SK-N-DZ (cell line): Measurements from ENCODE around the gene ZNRF3.

Experiments used
- DNase-seq: peaks from one replicate; pipeline ENCODE4 v3.0.0-alpha.2; 2015; ENCODE audit warnings: low spot score

ZNRF3 gene

DNA sequence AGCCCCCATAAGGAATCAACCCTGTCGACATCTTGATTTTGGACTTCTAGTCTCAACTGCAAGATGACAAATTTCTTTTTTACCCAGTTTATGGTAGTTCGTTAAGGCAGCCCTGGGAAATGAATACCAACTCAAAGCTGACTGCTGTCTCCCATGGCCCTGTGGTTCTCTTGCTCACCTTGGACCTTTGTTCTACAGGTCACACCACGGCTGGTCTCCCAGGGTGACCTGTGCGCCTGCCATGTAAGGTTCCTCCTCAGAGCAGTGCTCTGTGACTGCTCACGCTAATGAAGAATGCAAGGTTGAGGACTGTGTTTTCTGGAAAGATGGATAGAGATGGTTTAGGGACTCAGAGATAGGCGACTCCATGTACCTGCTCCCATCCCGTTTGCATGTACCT is 68.2 kb downstream of the ZNRF3 start:
- no peak for DNase-seq

DNA sequence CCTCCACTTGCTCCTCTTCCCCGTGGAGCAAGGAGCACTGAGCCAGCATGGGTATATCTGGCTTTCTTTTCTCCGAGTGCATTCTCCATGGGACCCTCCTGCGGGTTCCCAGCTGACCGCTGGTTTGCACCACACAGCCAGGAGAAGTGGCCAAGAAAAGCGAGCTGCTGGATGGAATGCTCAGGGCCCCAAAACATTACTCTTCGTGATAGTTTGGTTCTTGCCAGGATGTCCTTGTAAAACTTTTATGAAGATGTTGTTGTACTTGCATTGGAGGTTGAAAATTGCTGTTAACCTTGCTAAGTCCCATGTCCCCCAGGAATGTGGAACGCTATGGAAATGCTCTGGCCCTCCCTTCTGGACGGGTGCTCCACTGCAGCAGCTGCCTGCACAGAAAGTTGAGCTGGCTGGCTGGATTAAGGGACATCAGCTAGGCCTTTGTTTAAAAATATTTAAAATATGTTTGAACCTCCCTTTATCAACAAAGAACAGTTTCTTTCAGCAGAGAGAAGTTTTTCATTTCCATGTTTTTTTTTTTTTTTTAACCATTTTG is 68.7 kb downstream of the ZNRF3 start:
- DNase-seq, result no peak

DNA sequence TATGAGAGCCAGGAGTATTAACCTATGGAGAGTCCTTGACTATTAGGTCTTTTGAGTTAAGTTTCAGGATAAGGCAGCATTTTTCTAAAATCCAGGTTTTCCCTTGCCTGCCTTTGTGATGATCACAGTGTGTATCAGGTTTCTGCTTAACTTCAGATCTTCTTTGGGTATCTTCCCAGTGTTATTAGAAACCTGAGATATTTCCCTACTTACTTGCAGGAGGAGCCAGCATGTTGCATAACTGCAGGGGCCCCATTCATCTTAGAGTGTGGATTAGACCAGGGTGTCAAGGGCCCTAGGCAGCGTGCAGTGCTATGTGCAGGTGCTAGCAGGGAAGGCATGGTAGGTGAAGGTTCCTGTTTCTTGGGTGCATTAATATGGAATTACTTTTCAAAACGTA is 69.5 kb downstream of the ZNRF3 start:
- DNase-seq, result no peak

DNA sequence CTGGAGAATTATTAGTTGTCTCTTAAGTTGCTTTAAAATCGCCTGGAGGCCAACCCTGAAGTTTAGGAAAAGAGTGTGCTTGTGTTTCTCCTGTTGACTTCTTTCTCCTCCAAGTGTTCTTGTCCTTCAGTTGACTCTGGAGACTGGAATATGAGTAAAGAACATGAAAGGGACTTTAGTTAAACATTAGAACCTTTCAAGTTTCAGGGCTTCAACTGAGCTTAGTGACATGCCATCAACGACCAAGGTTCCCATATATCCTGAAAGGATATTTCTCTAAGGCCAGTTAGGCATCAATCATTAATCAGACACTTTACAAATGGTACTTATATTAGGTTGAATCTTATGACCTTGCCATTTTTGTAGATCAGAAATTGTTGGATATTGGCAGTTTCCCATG is 70.0 kb downstream of the ZNRF3 start:
- no peak for DNase-seq

DNA sequence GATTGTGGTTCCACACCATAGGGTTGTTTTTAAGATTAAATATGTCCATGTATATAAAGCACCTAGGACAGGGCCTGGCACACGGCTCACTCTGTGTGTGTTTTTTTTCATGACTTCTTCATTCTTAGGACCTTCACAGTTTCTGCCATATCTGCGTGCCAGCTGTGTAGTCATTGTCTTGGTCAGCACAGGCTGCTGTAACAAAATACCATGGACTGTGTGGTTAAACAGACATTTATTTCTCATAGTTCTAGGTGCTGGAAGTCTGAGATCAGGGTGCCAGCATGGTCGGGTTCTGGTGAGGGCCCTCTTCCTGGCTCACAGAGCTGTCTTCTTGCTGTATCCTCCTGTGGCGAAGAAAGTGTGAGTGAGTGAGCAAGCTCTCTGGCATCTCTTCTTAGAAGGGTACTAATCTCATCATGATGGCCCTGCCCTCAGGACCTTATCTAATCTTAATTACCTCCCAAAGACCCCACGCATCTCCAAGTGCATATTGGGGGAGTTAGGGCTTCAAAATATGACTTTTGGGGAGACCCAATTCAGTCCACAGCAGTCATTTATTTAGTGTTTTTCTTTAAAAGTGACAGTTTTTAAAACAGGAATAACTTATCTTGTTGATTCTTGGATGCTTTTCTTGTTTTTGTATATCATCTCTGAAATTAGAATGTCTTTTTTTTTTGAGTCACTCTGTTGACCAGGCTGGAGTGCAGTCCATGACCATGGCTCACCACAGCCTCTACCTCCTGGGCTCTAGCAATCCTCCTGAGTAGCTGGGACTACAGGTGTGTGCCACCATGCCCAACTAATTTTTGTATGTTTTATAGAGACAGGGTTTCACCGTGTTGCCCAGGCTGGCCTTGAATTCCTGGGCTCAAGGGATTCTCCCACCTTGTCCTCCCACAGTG is 70.9 kb downstream of the ZNRF3 start:
- DNase-seq, result no peak

DNA sequence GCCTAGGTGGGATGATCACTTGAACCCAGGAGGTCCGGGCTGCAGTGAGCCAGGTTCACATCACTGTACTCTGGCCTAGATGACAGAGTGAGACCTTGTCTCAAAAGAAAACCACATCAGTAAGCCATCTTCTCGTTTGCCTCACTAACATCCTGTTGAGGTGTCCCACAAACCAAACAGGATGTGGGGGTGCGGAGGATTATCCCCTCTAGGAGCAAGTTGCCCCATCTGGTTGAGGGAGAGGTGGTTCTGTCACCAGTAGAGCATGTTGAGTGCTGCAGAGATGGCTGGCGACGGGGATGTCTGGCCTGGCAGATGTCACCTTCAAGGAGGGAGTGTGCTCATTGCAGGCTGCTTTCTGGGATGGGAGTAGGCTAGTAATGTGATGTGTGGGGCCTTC is 72.4 kb downstream of the ZNRF3 start:
- DNase-seq, result no peak

DNA sequence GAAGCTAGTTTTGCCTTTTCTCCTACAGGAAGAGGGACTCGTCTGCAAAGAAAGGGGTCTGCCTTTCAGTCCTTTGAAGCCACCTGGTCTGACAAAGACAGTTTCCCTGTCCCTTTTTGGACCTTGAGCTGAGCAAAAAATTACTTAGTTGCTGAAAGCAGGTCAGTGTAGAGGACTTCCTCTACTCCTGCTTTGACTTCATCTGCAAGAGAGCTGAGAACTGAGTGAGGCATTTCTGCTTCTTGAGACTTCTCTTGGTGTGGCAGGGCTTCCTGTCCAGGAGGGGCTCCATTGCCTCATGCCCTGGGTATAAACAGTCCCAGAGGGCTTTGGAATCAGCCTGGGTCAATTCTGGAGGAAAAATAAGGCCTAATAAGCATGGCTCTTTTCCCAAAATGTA is 73.1 kb downstream of the ZNRF3 start:
- DNase-seq, result no peak

DNA sequence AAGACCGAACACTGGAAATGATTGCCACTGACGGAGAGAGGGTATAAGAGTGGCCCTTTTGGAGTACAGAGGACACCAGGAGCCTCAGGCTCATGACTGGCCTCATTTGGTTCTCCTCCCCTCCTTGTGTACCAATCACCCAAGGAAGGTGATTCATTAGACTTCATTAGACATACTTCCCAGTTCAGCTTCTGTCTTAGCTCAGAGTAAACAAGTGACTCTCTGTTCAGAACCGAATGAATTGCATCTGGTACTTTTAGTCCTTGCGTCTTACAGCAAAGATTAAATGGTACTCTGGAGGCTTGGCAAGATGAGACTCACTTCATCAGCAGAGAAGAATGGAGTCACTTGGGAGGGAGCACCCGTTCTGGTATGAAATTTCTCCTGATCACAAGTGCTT is 75.2 kb downstream of the ZNRF3 start:
- DNase-seq, result no peak

DNA sequence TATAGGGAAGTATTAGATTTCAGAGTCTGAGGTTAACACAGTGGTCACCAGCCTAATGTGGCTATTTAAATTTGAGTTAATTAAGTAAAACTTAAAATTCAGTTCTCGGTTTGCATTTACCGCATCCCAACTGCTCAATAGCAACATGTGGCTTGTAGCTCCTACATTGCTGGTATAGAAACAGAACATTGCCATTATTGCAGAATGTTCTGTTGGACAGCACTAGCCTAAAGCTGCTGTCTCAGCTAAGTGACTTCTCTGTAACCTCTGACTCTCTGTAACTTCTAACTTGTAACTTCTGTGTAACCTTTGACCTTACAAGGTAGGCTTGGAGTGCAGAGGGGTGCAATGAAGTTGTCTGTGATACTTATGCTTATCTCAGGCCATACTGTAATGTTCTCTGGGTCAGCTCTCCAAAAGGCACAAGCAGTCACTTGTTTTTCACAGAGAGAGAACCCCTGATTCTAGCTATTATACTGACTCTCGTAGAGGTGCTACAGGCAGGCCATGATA is 78.7 kb downstream of the ZNRF3 start:
- DNase-seq, result no peak

DNA sequence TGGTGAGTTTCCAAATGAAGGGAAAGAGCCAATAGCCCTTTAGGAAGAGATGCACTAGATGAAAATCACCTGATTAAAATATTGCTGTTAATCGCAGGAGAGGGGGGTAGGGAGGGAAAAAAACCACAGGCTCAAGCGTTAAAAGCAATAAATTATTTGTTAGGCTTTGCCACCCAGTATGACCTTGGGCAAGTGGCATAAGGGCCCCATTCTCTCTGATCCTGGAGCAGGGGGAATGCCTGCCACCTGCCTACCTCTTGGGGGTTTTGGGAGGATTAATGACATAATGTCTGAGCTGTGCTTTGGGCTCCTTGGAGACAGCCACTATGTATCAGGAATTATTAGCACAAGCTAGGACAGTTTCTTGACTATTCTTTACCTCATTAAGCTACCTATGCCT is 80.0 kb downstream of the ZNRF3 start:
- no peak for DNase-seq

DNA sequence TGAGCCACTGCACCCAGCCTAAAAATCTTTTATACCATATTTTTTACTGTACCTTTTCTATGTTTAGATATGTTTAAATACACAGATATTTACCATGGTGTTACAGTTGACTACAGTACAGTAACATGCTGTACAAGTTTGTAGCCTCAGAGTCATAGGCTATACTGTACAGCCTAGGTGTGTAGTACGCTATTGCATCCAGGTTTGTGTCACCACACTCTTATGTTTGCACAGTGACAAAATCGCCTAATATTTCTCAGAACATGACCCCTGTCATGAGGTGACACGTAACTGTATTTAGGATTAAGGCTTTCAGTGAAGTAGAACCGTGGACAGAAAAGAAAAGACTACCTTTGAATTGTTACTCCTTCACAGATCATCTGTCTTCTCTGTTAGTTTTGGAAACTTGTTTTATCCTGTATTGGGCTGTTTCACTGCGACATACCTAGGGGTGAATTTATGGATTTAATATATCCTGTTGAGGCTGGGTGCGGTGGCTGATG is 83.8 kb downstream of the ZNRF3 start:
- DNase-seq, result no peak

DNA sequence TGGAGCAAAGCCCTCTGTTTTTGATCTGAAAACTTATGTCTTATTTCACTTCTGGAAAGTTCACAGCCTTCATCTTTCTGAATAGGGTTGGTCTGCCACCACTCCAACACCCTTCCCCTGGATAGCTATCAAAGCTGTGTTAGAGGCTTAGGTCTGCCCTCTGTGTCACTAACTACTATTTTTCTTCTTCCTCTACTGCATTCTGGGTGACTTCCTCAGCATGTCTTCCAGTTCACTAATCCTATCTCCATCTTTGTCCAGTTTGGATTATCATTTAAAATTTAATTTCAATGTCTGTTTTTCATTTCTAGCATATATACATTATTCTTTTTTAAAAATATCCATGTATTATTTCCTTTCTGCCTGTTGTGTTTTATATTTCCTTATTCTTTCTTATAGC is 84.6 kb downstream of the ZNRF3 start:
- DNase-seq, result no peak

DNA sequence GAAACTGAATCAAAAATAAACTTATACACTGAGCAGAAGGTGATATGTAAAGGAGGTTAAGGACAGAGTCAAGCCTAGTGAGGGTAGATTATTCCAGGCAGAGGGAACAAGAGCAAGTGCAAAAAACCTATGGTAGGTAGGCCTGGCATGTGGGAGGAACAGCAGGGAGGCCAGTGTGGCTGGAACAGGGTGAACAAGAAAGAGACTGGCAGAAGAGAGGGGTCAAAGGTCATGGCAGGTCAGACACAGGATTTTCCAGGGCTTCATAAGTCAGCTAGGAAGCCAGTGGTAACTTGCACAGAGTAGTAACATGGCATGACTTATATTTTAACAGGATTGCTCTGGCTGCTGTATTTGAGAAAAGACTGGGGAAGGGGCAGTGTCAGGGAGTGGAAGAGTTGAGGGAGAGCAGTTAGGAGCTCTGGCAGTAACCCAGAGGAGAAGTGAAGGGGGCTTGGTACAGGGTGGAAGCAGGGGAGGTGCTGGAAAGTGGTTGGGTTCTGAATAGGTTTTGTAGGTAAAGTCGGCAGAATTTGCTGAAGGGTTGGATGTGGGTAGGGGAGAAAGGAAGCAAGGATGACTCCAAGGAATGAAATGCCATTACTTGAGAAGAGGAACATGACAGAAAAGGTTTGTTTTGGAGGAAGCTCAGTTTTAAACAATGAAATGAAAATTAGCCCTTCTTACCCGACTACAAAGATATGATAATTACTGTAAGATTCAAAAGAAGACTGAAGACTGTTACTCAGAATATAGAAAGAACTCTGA is 86.2 kb downstream of the ZNRF3 start:
- DNase-seq, result no peak

DNA sequence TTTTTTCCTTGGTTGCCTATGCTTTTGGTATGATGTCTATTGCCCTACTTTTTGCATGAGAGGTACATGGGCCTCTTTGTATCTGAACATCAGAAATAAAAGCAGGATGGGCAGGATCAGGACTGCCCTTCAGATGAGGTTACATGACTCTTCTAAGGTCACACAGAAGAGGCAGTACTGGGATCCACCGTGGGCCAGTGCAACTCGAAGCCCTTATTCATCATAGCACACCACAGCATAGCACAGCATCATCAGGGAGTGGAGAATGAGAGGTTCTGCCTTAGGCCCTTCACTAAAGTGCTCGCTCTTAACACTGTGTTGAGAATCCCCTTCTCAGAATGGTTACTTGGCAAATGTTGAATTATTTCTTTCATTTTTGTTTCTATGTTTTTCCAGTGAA is 90.0 kb downstream of the ZNRF3 start:
- no peak for DNase-seq

DNA sequence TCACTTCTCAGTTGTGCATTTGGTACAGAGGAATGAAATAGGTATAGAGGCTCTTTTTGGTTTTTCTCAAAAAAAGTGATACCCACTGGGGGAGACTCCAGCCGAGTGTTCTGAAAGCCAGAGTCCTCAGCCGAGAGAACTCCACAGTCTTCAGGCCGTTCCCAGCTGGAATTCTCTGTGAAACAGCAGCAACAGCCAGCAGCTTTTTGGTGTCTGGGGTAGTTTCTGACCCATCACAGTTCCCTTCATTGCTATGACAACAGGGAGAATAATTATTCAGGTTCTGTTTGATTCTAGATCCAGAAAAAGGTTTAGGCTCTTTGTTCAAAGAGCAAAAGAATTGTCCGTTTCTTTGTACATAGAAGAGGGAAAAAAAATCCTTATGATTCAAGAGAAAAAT is 93.7 kb downstream of the ZNRF3 start:
- no peak for DNase-seq

DNA sequence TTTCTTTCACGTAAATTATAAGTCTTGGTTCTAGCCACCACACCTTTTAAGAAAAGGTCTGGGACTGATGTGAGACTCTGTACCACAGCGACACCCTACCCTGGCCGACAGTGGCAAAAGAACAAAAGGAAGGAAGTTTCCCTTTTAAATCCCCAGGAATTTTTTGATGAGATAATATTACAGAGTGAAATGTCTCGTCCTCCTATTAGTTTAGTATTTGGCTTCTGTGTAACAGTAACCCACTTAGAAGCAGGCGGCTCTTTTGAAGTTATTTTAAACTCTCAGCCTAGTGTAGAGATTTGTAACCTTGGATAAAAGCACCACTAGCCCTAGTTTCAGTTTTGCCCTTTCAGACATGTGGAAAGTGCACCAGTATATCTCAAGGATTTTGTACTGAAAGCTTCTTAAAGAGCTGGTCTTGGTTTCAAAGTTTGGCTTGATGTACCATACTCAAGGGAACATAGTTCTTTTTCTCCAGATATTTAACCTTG is 94.2 kb downstream of the ZNRF3 start:
- DNase-seq, result no peak

DNA sequence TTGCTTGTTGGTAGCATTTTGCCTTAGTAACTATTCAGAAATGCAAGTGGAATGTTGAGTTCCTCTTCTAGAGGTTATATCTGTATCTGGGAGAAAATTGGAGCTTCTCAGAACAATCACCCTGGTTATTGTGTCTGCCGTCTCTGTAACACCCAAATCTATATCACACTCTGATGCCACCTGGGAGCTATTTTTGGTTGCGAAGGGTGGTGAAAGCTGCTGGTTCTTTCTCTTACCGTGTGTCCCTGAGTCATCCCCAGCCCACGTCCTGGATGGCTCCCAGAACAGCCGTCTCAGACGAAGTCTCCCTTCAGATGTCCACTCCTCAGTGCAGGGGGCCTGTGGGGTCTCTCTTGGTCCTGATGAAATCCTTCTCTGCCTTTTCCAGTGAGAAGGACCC is 94.8 kb downstream of the ZNRF3 start:
- no peak for DNase-seq

DNA sequence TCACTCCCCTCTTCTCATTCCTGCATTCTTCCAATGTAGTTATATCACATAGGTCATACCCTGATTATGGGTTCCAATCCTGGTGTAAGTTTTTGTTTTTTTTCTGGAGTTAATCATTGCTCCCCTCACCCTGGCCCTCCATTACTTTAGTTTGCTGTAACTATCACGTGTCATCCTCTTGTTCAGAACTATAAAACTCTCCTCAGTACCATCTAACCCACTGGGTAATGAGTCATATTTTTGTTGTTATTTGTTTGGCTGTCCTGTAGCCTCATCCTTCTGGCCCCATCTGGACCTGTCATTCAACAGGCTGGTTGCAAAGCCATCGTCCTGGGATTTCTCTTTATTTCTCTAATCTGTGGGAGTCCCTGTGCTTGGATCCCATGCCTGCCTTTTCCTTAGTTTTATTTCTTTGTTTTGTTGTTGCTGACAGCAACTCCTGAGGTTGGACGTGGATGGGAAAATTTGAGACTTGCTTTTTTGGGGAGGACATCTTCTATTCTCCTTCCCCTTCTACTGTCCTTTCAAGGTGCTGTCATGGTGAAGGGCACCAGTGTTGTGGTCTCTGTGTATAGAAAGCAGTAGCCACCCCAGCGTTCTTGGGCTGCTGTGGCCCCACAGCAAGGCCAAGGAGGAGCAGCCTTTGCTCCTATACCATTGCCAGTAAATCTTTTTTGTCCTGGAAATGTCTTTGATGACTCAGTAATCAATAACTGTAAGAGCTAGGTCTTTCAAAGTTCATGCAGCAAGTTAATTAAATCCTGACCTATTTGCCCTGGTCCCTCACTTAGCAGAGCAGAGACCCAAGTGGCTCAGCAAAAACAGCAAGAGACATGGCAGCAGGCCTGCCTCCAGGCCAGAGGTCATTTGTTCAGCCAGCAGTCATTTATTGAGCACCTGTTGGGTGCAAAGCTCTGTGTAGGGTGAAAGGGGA is 95.8 kb downstream of the ZNRF3 start:
- DNase-seq, result no peak

DNA sequence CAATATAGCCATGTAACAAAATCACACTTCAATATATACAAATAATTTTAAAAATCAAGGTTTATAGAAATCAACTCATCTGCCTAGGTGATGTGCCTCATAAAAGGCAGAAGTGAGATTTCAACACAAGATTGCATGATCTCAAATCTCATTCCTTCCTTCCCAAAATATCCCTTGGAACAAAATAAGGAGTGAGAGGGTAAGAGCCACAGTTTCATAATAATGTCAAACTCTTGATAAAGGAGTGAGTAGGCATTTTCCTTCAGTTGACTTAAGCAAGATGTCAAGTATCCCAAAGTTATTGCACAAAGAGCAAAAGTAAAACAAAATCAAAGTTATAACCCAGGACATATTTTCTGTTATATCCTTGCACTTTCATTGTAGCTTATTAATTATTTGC is 97.0 kb downstream of the ZNRF3 start:
- DNase-seq, result no peak

DNA sequence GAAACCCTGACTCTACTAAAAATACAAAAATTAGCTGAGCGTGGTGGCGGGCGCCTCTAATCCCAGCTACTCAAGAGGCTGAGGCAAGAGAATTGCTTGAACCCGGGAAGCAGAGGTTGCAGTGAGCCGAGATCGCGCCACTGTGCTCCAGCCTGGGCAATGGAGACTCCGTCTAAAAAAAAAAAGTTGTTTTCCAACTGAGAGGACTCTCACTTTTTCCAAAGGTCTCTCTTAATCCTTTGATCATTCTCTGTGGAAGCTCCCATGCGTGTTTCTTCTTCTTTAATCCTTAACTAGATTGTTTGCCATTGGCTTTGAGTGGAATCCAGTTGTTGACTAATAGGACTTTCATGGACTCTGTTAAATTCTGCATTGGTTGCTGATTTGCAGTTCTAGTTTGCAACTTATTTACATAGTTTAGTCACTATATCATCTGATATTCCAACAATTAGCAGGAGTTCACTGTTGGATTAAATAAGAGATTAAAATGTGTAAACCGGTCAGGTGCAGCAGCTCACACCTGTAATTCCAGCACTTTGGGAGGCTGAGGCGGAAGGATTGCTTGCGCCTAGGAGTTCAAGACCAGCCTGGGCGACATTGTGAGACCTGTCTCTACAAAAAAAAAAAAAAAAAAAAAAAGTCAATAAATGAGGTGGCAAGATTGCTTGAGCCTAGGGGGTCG is 98.6 kb downstream of the ZNRF3 start:
- no peak for DNase-seq
